ENCODE data around the gene G6PC1.

G6PC1 gene

GRCh38 chr17:42871647-42872046 lies 29.0 kb upstream of the G6PC1 start (continued):
- no peak for TF ChIP-seq ZNF148 (tag by site-specific recombination; IDR thresholded peaks at IDR 0.05; ENCODE audit: borderline replicate concordance)

- Histone ChIP-seq H3K27ac (ENCODE audit: extremely low read depth, low read depth, low read length) (no peak overlapping the region), H3K36me3 (ENCODE audit: control insufficient read depth in 2 of 2, insufficient read depth in 1 of 2, low read length in 2 of 2) (no peaks in the 10 kb centered on the region), H3K9me3 (ENCODE audit: control insufficient read depth, insufficient read depth, low read depth, low read length) (no peaks in the 10 kb centered on the region; the same call in 1 of the 2 replicates), H3K4me1 (ENCODE audit: control insufficient read depth, insufficient read depth, low read length) (no peaks in the 10 kb centered on the region), H3K4me3 (ENCODE audit: low read depth, low read length) (no peak overlapping the region)
- TF ChIP-seq EGR2 (tag by site-specific recombination; IDR thresholded peaks at IDR 0.05; ENCODE audit: low read depth) (peak; percentile 76), SCRT2 (tag by site-specific recombination; IDR thresholded peaks at IDR 0.05) (0 out of 2 replicates have a peak, but pooled peaks have one; percentile 19), ZSCAN5A (tag by site-specific recombination; IDR thresholded peaks at IDR 0.05) (no peak), ZFHX2 (tag by site-specific recombination; conservative IDR thresholded peaks at IDR 0.05) (peak; percentile 23; the same call in 1 of the 2 replicates)
- ChIA-PET CTCF (interaction anchor here (0.6 kb wide), 1 partner anchor 48 kb away, joined by 3 read pairs; the partner anchor contains the start of gene BECN1), POLR2A (no interaction called here)
Measured at GRCh38 chr17:42872251-42872965, 28.2 kb upstream of the G6PC1 start.

GRCh38 chr17:42873315-42873714 lies 27.3 kb upstream of the G6PC1 start:
- ChIA-PET POLR2A (no interaction called here), CTCF (no interaction called here)
- TF ChIP-seq ZBTB6 (tag by site-specific recombination; IDR thresholded peaks at IDR 0.05) (no peak), ZNF16 (tag by site-specific recombination; IDR thresholded peaks at IDR 0.05; ENCODE audit: low read depth) (no peak), ZNF112 (tag by site-specific recombination; IDR thresholded peaks at IDR 0.05) (no peak), YY1 (tag by site-specific recombination; IDR thresholded peaks at IDR 0.05) (no peak), ZNF48 (tag by site-specific recombination; IDR thresholded peaks at IDR 0.05) (no peak), ZNF274 (IDR thresholded peaks at IDR 0.05; ENCODE audit: low read length) (no peak), ZNF274 (tag by site-specific recombination; IDR thresholded peaks at IDR 0.05; ENCODE audit: borderline replicate concordance) (no peak), REST (tag by site-specific recombination; IDR thresholded peaks at IDR 0.05) (no peak), ZFHX2 (tag by site-specific recombination; conservative IDR thresholded peaks at IDR 0.05) (no peak), ZNF704 (tag by site-specific recombination; IDR thresholded peaks at IDR 0.05) (no peak), TSHZ1 (tag by site-specific recombination; IDR thresholded peaks at IDR 0.05; ENCODE audit: borderline replicate concordance) (no peak), ZNF324 (tag by site-specific recombination; IDR thresholded peaks at IDR 0.05) (no peak)
- no peaks in the 10 kb centered on the region for H3K4me1 ChIP-seq (ENCODE audit: control insufficient read depth, insufficient read depth, low read length)
- no peaks in the 10 kb centered on the region; the same call in 1 of the 2 replicates for H3K9me3 ChIP-seq (ENCODE audit: control insufficient read depth, insufficient read depth, low read depth, low read length)
- H3K4me3 ChIP-seq (ENCODE audit: low read depth, low read length) = no peak overlapping the region
- H3K27ac ChIP-seq (ENCODE audit: extremely low read depth, low read depth, low read length) = no peak overlapping the region
- H3K36me3 ChIP-seq (ENCODE audit: control insufficient read depth in 2 of 2, insufficient read depth in 1 of 2, low read length in 2 of 2) = no peaks in the 10 kb centered on the region
